Duodenal mucosa (tissue), 2 donors: Measurements from ENCODE around the gene PPP1R37.
A peak's percentile ranks its signal among the peaks of the same experiment; 100 is the strongest.

ENCODE experiments used
- H3K27ac ChIP-seq: one replicate; pipeline ENCODE4 v1.7.0; 2013; ENCODE audit warnings: low read depth, low read length
- H3K27me3 ChIP-seq, 2 donors: one replicate each; pipeline ENCODE4 v1.7.0; 2013; ENCODE audit warnings: low read length in 2 of 2, control low read depth in 1 of 2; ENCODE audit not compliant: insufficient read depth in 2 of 2, control insufficient read depth in 1 of 2
- H3K36me3 ChIP-seq, 2 donors: one replicate each; pipeline ENCODE4 v1.7.0; 2013; ENCODE audit warnings: low read length in 2 of 2, control low read depth in 1 of 2; ENCODE audit not compliant: insufficient read depth in 2 of 2, control insufficient read depth in 1 of 2
- H3K4me1 ChIP-seq, 2 donors: one replicate each; pipeline ENCODE4 v1.7.0; 2013; ENCODE audit warnings: low read length in 2 of 2, control low read depth in 1 of 2; ENCODE audit not compliant: insufficient read depth in 2 of 2, control insufficient read depth in 1 of 2
- H3K4me3 ChIP-seq, 2 donors: one replicate each; pipeline ENCODE4 v1.7.0; 2013; ENCODE audit warnings: low read length in 2 of 2, low read depth in 1 of 2
- H3K9ac ChIP-seq, 2 donors: one replicate each; pipeline ENCODE4 v1.7.0; 2013; ENCODE audit warnings: low read length in 2 of 2, low read depth in 1 of 2
- H3K9me3 ChIP-seq, 2 donors: one replicate each; pipeline ENCODE4 v1.7.0; 2013; ENCODE audit warnings: low read length in 2 of 2, control low read depth in 1 of 2; ENCODE audit not compliant: control insufficient read depth in 1 of 2

PPP1R37 gene

DNA sequence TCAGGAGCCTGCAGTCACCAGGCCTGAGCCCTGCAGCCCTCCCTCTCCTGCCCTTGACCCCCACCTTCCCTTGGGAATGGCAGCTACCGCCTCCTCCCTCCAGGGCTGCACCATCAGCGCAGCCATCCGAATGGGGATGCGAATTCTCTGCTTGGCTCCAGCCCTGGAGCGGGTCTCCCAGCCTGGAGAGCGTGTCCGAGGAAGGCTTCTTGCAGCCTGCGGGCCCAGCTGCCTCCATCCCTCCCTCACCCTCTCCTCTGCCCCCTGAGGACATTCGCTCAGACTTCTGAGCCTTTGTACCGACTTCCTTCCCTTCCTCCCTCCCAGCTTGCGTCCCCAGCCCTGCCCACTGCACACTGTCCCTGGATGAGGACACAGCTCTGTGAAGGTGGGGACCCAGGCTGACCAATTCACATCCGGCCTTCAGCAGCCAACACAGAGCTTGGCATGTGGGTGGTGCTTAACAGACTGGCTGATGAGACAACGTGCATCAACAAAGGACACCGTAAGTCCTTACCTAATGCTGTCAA lies 73.8 kb downstream of the PPP1R37 start:
- no peak overlapping the region for H3K4me3 ChIP-seq
- peaks cover 0 to under 1% of the 10 kb centered on the region in 2 donors for H3K27me3 ChIP-seq
- no peaks in the 10 kb centered on the region for H3K9me3 ChIP-seq
- H3K27ac ChIP-seq = no peak overlapping the region
- H3K4me1 ChIP-seq = peaks cover 17 to 21% of the 10 kb centered on the region in 2 donors
- H3K36me3 ChIP-seq = no peaks in the 10 kb centered on the region
- H3K9ac ChIP-seq = no peak overlapping the region

DNA sequence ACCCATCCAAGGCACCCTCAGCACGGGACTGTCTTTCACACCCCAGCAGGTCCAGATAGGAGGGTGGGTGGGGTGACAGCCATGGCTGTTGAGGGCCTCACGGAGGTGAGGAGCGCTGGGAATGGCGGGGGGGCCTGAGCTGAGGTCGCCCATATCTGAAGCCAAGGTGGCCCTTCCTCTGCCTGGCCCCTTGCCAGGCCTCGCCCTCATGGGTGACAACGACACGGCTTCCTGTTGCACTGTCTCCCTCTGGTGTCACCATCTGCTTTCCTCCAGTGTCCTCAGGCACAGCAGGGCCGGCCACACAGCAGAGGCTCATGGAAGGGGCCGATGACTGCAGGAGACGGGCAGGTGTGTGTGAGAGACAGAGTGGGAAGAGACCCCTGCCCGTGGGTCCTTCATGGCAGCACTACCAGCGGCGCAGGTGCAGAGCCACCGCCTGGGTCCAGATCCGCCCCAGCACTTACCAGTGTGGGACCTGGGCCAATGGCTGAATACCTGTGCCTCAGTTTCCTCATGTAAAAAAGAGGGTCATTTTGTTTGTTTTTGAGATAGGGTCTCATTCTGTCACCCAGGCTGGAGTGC lies 75.9 kb downstream of the PPP1R37 start:
- Histone ChIP-seq H3K27me3 (no peaks in the 10 kb centered on the region), H3K9me3 (no peaks in the 10 kb centered on the region), H3K36me3 (no peaks in the 10 kb centered on the region), H3K27ac (no peak overlapping the region), H3K9ac (no peak overlapping the region), H3K4me3 (no peak overlapping the region), H3K4me1 (peaks cover 24 to 26% of the 10 kb centered on the region in 2 donors)

DNA sequence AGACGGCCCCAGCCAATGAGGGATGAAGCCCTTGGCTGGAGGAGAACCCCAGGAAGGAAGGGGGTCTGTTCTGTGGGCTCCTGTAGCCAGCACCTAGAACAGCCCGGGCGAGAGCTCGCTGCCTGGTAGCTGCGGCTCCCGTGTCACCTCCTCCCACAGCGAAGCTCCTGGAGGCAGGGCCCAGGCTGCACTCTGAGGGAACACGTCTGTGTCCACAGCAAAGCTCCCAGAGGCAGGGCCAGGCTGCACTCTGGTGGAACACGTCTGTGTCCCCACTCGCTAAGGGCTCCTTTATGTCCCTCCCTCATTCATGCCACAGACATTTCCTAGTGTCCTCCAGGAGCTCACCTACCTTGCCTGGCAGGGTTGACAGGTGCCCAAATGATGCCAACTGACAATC lies 76.6 kb downstream of the PPP1R37 start:
- no peak overlapping the region for H3K27ac ChIP-seq
- H3K36me3 ChIP-seq = no peaks in the 10 kb centered on the region
- H3K4me1 ChIP-seq = peaks cover 19 to 21% of the 10 kb centered on the region in 2 donors
- no peak overlapping the region for H3K9ac ChIP-seq
- no peak overlapping the region for H3K4me3 ChIP-seq
- no peaks in the 10 kb centered on the region for H3K27me3 ChIP-seq
- no peaks in the 10 kb centered on the region for H3K9me3 ChIP-seq

DNA sequence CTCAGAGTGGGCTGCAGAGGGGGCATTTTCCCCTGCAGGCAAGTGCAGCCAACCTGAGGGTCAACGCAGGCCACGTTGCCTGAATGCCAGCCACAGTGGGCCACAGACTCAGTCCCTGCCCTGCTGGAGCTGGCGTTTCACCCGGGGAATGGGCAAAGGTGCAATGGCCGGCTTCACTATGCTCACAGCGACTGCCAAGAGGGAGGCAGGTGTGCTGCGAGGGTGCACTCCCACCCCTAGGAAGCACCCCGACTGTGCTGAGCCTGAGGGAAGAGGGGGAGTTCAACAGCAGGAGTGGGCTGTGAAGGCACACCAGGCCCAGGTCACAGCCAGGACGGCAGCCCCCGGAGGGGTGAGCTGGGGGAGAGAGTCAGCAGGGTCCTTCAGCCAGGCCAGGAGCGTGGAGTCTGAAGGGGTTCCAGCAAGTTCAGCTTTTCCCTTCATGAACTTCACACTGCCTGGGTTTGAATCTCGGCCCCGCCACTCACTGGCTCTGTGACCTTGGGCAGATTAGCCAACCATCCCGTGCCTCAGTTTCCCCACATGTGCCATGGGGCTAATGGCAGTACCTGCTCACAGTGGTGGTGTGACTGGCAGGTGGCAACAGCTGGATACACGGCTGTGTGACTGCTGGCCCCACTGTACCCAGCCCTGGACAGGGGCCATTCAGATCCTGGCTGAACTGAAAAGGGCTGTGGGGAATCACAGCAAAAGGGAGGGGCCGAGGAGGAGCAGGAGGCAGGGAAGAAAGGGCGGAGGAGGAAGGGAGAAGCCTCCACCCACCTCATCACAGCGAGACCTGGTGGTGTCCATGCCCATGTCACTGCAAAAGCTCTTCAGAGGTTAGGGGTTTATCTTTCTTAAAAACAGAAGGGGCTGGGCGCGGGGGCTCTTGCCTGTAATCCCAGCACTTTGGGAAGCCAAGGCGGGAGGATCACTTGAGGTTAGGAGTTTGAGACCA lies 77.4 kb downstream of the PPP1R37 start:
- Histone ChIP-seq H3K27me3 (no peaks in the 10 kb centered on the region), H3K4me3 (no peak overlapping the region), H3K36me3 (no peaks in the 10 kb centered on the region), H3K9ac (peak overlapping the region in 1 of 2 donors; percentile 6), H3K4me1 (peaks cover 15 to 19% of the 10 kb centered on the region in 2 donors), H3K9me3 (no peaks in the 10 kb centered on the region), H3K27ac (no peak overlapping the region)

DNA sequence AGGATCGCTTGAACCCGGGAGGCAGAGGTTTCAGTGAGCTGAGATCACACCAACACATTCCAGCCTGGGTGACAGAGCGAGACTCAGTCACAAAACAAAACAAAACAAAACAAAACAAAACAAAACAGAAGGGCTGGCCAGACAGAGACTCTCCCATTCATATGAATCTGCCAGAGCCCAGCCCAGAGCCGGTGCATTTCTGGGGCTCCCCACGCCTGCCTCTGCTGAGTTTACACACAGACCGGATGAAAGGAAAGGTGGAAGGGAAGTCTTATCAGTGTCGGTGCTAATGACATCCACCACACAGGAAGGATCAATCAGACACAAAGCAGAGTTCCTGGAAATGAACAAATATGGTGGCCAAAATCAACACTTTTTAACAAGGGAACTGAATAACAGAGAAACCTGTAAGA lies 78.2 kb downstream of the PPP1R37 start:
- H3K36me3 ChIP-seq = no peaks in the 10 kb centered on the region
- H3K9ac ChIP-seq = no peak overlapping the region
- peaks cover 15 to 19% of the 10 kb centered on the region in 2 donors for H3K4me1 ChIP-seq
- no peak overlapping the region for H3K27ac ChIP-seq
- H3K4me3 ChIP-seq = no peak overlapping the region
- no peaks in the 10 kb centered on the region for H3K9me3 ChIP-seq
- H3K27me3 ChIP-seq = no peaks in the 10 kb centered on the region

DNA sequence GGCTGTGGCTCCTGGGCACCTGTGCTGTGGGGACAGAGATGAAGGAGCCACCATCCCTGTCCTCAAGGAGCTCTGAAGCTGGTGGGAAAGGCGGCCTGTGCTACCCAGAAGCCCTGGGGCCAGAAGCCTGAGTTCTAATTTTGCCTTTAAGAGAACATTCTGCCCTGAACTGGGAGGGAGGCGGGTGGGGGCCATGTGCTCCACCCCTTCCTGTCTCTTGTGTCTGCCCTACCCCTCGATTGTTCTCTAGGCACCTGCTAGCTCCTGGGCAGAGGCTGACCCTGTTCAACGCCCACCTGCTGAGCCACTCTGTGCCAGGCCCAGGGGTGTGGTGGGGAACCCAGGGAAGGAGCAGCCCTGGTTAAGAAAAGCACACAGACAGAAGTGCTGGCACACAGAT lies 79.2 kb downstream of the PPP1R37 start:
- Histone ChIP-seq H3K27ac (no peak overlapping the region), H3K4me3 (no peak overlapping the region), H3K36me3 (no peaks in the 10 kb centered on the region), H3K9ac (no peak overlapping the region), H3K9me3 (no peaks in the 10 kb centered on the region), H3K27me3 (no peaks in the 10 kb centered on the region), H3K4me1 (peaks cover 18 to 19% of the 10 kb centered on the region in 2 donors)

DNA sequence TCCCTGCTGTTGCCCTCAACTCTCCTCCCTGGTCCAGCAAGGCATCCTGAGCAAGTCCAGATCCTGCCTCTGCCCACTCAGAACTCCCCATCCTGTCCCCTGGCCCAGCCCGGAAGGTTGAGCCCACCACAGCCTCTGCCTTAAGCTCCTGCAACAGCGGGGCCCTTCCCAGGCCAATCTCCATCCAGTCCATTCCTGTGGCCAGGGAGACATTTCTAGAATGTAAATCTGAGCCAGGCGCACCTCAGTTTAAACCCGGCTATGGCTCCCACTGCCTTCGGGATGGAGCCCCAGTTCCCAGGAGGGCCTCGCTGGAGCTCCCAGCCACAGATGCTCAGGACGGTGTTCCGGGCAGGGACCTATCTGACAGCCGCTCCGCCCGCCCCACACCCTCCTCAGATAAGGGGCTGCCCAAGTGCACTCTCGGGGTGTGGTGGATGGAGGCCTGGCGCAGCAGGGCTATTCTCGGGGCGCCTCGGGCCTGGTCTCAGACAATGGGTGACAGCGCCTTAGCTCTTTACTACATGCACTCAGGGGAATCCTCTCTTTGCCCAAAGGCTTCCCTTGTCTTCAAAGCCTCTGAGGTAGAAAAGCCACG lies 79.7 kb downstream of the PPP1R37 start:
- H3K4me1 ChIP-seq = peaks cover 24% of the 10 kb centered on the region in 2 donors
- H3K4me3 ChIP-seq = no peak overlapping the region
- no peak overlapping the region for H3K9ac ChIP-seq
- H3K27ac ChIP-seq = no peak overlapping the region
- no peaks in the 10 kb centered on the region for H3K36me3 ChIP-seq
- H3K27me3 ChIP-seq = no peaks in the 10 kb centered on the region
- no peaks in the 10 kb centered on the region for H3K9me3 ChIP-seq

DNA sequence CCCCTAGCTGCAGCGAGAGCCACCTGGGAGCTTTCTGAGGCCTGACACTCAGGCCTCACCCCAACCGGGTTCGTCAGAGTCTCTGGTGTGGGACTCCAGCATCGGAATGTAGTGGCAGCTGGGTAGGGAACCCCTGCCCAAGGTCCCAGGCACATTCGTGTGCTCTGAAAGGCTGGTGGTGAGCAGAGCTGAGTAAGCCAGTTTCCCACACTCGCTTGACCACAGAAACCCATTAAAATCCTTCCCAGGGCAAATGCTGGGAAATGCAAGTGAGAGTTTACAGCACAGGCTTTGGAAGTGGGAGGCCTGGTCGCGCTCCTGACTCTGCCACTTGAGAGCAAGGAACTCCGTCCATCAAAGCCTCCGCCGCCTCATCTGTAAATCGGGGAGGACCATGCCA lies 80.8 kb downstream of the PPP1R37 start:
- no peak overlapping the region for H3K9ac ChIP-seq
- H3K9me3 ChIP-seq = no peaks in the 10 kb centered on the region
- no peaks in the 10 kb centered on the region for H3K27me3 ChIP-seq
- peaks cover 23 to 24% of the 10 kb centered on the region in 2 donors for H3K4me1 ChIP-seq
- H3K4me3 ChIP-seq = no peak overlapping the region
- no peak overlapping the region for H3K27ac ChIP-seq
- H3K36me3 ChIP-seq = no peaks in the 10 kb centered on the region

DNA sequence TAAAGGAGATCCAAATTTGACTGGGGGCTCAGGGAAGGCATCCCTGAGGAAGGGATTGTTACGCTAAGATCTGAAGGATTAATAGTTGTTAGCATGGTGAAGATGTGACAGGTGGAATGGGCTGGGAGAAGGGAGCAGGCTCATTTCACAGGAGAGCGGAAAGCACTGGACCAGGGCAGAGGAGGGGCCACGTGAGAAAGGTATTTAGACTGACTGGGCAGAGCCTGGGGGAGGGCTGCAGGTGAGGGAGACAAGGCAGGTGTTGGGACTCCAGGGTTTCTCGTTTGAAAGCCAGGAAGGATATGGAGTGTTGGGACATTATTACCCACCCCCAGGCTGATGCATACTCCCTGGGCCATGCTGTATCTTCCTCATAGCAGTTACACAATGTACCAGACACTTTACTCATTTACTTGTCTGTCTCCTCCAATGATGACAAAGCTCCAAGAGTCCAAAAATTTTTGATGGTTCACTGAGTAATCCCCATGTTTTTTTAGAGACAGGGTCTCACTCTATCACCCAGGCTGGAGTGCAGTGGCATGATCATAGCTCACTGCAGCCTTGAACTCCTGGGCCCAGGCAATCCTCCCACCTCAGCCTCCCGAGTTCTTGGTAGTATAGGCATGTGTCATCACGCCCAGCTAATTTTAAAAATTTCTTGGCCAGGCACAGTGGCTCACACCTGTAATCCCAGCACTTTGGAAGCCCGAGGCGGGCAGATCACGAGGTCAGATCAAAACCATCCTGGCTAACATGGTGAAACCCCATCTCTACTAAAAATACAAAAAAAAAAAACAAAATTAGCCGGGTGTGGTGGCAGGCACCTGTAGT lies 82.8 kb downstream of the PPP1R37 start:
- no peaks in the 10 kb centered on the region for H3K36me3 ChIP-seq
- no peaks in the 10 kb centered on the region for H3K27me3 ChIP-seq
- peaks cover 20 to 30% of the 10 kb centered on the region in 2 donors for H3K4me1 ChIP-seq
- H3K9me3 ChIP-seq = no peaks in the 10 kb centered on the region
- no peak overlapping the region for H3K9ac ChIP-seq
- H3K27ac ChIP-seq = no peak overlapping the region
- H3K4me3 ChIP-seq = no peak overlapping the region
